ENCODE measurements around the gene MACF1.
"Not testable (repeated sequence)": the region's sequence is repeated elsewhere in the genome, so short reads cannot be mapped to it uniquely, and the experiment has no call there.

The MACF1 gene

GRCh38 chr1:39205781-39206464 is 1.4 kb downstream of the MACF1 start:
- intact Hi-C loops (cut with DNase I): loop anchor here (10.0 kb wide), 1 partner anchor 209 kb away; no protein-coding TSS in a partner anchor
- DNase-seq: no peak

GRCh38 chr1:39208360-39208759 is 3.9 kb downstream of the MACF1 start:
- intact Hi-C loops (cut with DNase I): loop anchor here (10.0 kb wide), 1 partner anchor 206 kb away; no protein-coding TSS in a partner anchor
- DNase-seq: not testable (repeated sequence)

- DNase-seq: no peak
- intact Hi-C loops (cut with DNase I): no loop called here
Measured at GRCh38 chr1:39210649-39211048, 6.2 kb downstream of the MACF1 start.

GRCh38 chr1:39212499-39212898 is 8.0 kb downstream of the MACF1 start:
- no peak for DNase-seq
- intact Hi-C loops (cut with DNase I): no loop called here

- DNase-seq: no peak
- intact Hi-C loops (cut with DNase I): no loop called here
Measured at GRCh38 chr1:39213511-39214002, 9.1 kb downstream of the MACF1 start.

- peak in 5 of 10 donors; percentile 21 to 85 (median 55) for DNase-seq
- intact Hi-C loops (cut with DNase I): no loop called here
Measured at GRCh38 chr1:39214021-39214713, 9.7 kb downstream of the MACF1 start.

GRCh38 chr1:39214714-39214997 is 10.2 kb downstream of the MACF1 start:
- DNase-seq: no peak
- intact Hi-C loops (cut with DNase I): no loop called here

GRCh38 chr1:39214998-39215873 is 10.7 kb downstream of the MACF1 start:
- no peak for DNase-seq
- intact Hi-C loops (cut with DNase I): no loop called here

- intact Hi-C loops (cut with DNase I): no loop called here
- DNase-seq: no peak
Measured at GRCh38 chr1:39216771-39217170, 12.3 kb downstream of the MACF1 start.

GRCh38 chr1:39220891-39221870 is 16.7 kb downstream of the MACF1 start:
- no peak for DNase-seq
- intact Hi-C loops (cut with DNase I): no loop called here

GRCh38 chr1:39224295-39224829 is 19.9 kb downstream of the MACF1 start:
- no peak for DNase-seq
- intact Hi-C loops (cut with DNase I): no loop called here

GRCh38 chr1:39226836-39227235 is 22.3 kb downstream of the MACF1 start:
- no peak for DNase-seq
- intact Hi-C loops (cut with DNase I): no loop called here

- no peak for DNase-seq
- intact Hi-C loops (cut with DNase I): no loop called here
Measured at GRCh38 chr1:39228252-39228651, 23.8 kb downstream of the MACF1 start.

- intact Hi-C loops (cut with DNase I): no loop called here
- no peak for DNase-seq
Measured at GRCh38 chr1:39229504-39229903, 25.0 kb downstream of the MACF1 start.

- DNase-seq: no peak
- intact Hi-C loops (cut with DNase I): no loop called here
Measured at GRCh38 chr1:39230261-39231190, 26.0 kb downstream of the MACF1 start.

- intact Hi-C loops (cut with DNase I): no loop called here
- no peak for DNase-seq
Measured at GRCh38 chr1:39236971-39237370, 32.5 kb downstream of the MACF1 start.

- peak in 6 of 10 donors; percentile 39 to 94 (median 60) for DNase-seq
- intact Hi-C loops (cut with DNase I): no loop called here
Measured at GRCh38 chr1:39238476-39238875, 34.0 kb downstream of the MACF1 start.

- intact Hi-C loops (cut with DNase I): no loop called here
Measured at GRCh38 chr1:39239968-39240367, 35.5 kb downstream of the MACF1 start.

GRCh38 chr1:39243302-39243701 is 38.8 kb downstream of the MACF1 start:
- no peak for DNase-seq
- intact Hi-C loops (cut with DNase I): no loop called here

More at GRCh38 chr1:39239968-39240367, 35.5 kb downstream of the MACF1 start:
- no peak for DNase-seq
